ENCODE results near the gene ASB18.

The ASB18 gene

DNA sequence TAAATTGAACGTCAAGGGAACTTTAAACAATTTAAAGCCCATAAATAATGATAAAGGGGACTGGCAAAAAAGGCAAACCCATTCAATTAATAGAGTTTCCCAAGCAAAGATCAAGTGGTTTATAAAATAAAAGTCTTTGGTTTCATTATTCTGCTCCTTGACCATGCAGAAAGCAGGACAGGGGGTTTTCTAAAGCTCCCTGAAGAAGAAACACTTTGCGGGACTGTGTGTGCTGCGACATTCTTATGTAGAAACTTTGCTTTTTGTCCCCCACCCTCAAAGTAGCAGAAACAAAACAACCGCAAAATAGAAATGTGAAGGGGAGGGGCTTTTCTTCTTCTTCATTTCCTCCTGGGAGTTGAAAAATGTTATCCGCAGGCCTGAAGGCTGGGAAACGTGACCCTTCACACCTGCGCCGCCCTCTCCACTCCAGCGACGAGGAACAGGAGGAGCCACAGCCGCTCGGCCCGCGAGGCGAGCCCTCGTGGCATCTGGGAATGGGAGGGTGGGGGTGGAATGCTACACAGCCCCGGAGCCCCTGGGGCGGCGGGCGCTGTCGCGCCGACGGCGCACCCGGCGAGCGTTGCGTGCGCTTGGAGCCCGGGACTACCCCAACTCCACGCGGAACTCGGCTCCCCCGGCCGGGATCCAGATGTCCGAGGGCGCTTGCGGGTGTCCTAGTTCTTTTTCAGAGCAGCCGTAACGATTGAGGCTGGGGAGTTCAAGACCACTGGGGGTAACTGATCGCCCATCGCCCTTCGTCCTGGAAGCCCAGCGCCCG, 91.8 kb downstream of the ASB18 start:
- DNase-seq = no peak

DNA sequence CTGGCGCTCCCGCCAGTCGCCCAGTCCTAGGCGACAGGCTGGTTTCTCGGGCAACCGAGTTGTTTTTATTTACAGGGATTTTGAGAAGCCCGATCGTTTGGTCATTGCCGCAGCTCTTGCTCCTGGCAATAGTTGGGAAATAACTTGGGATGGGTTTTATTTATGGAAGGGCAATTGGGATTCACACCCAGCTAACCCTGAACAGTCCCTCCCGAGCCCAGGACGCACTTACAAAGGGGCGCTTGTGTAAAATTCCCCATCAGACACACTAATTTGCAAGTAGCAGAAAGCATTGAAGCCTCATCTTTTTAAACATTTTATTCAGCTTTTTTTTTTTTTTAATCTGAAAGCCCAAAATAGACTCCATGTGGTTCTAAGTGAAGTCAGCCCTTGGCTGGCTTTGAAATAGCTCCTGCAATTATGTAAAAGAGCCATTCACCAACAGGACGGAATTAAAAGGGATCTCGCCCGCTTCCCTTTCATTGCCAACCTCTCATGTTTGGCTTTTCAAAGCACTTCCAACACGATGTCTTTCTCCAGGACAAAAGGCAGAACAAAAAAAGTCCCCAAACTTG, 92.4 kb downstream of the ASB18 start:
- no peak for DNase-seq

DNA sequence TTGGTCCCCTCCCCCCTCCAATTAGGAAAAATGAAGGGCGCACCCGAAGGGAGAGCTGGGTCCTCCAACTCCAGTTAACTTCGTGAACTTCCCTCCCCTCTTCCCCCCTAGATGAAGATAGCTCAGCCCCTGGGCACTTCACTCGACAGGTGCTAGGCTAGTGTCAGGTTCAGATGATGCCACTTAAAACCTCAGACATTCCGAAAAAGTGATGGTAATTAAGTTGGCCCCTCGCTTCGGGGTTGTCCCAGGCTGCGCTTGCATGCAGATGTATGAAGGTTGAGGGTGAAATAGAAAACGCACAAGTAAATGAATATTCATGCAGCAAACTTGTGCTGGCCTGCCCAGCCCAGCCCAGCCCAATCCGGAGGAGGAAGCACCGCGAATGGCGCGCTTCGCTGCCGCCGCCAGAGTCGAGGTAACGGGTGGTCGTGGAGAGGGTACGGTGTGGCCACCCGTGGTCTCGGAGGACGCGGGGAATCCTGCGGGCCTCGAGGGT, 93.0 kb downstream of the ASB18 start:
- no peak for DNase-seq

DNA sequence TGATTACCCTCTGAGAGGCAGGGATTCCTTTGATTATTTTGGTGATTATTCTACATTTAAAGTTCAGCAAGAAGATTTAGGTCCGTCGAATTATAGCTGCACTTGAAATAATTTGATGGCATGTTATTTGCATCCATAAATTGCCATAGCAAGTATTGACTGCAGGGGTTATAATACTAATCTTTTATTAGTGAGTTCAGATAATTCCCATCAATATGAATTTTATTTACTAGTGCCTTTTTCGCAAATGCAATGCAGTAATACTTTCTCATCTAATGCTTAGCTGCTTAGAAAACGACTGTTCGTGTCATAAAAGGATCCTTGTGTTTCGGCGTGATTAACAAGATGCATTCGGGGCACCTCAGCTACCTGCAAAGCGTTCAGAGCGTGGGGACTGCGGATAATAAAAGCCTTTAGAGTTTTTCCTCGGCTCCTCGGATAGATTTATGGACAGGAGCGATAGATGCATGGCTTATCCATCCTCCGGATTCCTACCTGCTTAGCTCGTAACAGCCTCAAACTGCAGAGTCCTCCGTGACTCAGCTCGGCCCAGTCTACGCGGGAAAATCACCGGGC, 93.5 kb downstream of the ASB18 start:
- no peak for DNase-seq

DNA sequence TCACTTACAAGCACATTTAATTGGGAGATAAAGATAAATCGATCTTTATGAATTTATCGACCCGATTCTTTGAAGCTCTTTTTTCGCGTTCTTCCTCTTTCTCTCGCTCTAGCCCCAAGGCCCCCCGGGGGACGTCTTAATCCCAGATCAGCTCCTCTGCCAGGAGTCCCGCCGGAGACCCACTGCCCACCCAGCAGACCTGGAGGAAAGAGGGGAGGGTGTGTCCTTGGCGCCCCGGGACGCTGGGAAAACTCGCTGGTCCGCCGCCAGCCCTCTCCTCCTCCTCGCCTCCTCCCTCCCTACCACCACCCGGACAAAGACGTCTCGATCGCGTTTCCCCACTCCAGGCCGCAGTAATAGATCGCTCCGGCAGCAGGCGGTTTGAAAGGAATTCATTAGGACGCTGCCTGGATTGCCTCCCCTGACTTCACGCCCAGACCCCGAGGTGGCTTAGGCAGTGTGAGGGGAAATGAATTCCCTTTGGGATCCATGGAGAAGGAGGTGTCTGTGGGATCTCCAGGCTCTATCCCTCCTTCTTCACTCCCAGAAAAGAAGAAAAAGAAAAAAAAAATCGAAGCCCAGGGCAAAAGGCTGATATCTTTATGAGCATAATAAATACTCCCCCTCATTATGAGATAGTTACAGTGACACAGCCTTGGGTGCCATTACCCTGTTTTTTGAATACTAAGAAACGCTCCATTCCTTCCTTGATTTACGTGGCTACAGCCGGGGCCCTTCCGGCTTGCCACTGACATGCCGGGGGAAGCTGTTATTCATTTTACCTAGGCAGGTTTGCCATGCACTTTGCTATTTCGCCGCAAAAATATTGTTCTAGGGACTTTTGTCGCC, 94.2 kb downstream of the ASB18 start:
- no peak for DNase-seq

DNA sequence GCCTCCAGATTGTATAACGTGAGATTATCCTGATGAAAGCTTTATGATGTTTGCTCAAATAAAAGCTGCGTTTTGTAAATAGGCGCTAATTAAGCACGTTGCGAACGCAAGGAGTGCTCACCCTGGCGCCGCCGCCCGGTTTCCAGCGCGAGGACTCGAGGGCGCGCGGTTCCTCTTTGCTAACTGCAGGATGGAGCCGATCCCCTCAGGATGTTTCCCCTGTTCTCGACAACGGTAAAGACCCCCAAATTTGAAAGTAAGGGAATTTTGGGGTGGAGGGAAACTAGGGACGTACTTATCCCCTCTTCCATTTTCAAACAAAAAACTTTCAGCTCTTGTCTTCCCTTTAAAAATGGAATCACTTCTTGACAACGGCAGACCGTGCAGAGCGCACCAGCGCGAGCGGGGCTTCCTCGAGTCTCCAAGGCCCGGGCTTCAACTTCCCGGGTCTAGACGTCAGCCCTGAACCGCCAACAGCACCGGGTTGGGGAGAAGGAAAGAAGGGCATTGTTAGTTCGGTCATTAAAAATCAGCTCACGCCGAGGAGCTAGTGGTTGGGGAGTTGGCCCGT, 95.0 kb downstream of the ASB18 start:
- no peak for DNase-seq

DNA sequence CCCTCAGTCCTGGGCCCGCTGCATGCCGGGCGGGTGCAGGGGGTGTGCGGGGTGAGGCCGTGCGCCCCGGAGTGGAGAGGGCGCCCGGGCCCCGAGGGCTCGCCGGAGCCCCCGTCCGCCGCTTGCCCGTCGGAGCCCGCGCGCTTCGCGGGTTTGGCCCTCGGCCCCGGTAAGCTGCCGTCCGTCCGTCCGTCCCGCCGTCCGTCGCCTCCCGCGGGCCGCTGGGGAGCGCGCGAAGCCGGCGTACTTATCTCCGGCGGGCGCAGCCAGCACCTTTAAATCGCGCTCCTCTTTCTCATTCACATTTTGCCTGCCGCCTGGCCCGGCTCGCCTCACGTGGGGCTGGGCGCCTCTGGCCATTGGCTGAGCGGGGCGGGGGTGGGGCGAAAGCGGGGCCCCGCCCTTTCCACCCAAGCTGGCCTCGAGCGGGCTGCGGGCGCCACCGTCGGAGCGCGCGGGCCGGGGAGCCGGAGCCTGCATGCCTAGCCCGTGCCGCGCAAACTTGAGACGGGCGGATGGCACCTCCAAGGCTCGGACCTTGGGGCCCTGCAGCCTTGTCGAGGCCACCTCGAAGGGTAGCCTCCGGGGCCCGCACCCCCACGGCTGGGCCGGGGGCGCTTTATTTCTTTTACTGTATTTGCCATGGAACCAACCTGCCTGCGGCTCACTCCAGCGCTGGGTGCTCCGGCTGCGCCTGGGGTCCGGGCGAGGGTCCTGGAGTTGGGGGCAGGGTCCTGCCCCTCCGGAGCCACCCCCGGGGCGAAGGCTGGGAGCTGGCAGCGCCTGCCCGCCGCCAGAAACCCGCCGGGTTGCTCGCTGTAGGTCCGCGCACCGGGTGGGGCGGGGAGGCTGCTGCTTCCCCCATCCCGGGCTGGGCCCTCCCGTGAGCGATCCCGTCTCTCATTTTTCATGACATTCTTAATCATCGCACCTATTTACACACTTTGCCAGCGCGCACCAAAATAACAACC, 95.8 kb downstream of the ASB18 start, which contains the start of gene GBX2:
TSS of gene GBX2 (minus strand) at position 277 of the 971 bp plus-strand sequence. CDS start 415 bp downstream, outside the sequence.
- no peak for DNase-seq

DNA sequence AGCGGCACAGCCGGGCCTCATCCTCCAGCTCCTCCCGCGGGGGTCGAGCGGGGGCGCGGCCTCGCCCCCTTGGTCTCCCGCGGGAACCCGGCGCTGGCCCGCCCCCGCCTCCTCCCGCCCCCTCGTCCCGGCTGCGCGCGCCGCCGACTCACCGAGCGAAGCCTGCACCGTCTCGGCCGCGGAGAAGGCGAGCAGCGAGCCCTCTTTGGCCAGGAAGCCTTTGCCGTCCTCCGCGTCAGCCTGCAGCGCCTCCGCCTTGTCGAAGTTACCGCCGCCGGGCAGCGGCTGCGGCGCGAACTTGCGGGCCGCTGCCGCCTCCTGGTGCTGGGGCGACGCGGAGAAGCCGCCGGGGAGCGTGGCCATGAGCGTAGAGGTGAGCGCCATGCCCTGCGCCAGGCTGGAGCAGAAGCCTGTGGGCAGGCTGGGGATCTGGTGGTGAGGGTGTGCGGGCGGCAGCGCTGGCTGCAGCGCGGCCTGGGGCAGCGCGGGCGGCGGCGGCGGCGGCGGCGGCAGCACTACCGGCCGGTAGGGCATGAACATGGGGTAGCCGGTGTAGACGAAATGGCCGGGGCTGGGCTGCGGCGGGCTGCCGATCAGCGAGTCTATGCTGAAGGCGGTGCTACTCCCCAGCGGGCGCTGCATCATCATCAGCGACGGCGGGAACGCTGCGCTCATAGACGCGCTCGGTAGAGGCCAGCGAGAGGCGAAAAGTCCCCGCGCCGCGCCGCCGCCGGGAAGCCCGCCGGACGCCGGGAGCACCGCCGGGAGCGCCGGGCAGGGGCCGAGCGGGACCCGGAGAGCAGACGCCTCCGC, 96.7 kb downstream of the ASB18 start:
- no peak for DNase-seq

DNA sequence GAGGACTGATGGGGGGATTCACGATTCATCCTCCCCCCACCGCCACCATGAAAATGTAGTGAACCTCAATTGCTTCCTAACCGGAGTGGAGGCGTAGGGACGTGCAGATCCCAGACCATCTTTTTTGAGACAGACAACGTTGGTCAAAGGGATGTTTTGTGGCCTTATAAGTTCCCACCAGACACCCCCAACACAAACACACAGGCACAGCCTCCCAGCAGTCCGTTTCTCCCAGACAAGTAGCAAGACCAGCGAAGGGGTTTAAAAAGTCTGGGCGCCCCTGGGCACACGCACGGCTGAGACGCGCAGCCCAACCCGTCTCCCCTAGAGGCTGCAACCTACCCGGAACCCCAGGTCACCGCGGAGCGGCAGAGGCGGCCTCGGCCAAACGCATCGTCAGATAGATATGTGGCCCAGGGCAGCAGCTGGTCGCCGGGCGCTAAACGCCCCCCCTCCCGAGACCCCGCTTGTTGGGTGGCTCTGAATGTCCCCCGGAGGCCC, 97.4 kb downstream of the ASB18 start:
- no peak for DNase-seq

DNA sequence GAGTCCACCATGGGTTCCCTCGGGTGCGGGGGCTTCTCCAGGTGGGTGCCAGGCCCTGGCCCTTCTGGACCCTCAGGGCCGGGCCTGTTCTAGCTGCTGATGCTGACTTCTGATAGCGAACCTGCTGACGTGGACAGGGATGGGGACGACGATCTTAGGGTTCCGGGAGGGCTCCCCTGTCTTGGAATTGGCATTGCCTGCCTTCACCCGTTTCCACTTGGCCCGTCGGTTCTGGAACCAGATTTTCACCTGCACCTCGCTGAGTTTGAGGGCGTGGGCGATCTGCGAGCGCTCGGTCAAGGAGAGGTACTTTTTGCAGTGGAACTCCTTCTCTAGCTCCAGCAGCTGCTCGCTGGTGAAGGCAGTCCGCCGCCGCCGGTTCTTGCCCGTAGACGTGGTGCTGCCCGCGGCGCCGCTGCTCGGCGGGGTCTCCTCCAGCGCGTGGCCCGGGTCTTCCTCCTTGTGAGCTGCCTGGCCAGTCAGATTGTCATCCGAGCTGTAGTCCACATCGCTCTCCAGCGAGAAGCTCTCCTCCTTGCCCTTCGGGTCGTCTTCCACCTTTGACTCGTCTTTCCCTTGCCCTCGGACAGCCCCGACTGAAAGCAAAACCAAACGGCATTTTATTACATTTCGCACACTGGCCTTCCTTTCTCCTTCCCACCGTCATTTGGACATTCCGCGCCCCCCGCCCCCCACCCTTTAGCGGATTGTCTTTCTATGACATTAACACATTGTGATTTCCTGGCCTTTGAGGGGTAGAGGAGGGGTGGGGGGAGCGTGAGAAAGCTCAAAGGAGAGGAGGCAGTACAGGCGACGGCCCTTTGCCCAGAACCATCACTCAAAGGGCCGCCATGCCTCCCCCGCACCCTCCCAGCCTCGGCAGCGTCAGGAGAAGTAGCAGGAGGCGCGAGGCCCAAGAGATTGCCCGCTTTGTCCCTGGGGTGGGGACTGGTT, 98.1 kb downstream of the ASB18 start:
- no peak for DNase-seq

DNA sequence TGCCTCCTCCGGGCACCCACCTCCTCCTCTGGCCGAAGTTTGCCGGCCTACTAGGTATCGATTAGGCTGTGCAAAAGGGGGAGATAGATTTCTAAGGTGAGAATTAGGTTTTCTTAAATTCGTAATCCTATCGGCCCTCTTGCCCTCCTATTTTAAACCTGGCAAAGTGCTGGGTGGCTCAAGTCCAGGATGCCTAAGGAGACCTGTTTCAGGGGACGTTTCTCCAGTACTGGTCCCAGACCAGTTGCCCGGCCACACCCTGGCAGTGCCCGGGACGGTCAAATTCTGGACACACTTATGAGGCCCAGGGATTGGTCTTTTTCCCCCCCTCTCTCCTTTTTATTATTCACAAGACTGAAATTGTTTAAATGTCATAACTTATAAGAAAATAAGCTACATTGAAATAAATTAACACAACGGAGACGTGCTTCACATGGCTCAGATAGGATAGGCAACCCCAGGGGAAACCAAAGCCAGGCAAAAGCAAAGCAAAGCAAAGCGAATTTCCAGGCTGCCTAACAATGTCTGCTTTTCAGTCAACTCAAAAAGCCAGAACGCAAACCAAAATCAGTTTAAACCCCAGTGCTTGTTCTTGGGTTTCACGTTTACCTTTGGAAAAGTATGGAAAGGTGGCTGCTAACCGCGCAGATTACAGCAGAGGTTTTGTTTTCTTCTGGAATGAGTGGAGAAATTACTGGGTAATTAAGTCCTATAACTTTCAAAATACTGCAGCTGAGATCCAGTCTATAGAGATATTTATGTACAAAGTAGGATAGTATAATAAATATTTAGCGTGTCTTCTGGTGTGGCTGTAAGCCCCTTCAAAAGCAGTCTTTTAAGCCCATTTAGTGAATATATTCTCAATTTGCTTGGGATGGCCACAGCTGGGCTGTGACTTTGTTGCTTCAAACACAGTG, 99.0 kb downstream of the ASB18 start:
- DNase-seq = no peak

DNA sequence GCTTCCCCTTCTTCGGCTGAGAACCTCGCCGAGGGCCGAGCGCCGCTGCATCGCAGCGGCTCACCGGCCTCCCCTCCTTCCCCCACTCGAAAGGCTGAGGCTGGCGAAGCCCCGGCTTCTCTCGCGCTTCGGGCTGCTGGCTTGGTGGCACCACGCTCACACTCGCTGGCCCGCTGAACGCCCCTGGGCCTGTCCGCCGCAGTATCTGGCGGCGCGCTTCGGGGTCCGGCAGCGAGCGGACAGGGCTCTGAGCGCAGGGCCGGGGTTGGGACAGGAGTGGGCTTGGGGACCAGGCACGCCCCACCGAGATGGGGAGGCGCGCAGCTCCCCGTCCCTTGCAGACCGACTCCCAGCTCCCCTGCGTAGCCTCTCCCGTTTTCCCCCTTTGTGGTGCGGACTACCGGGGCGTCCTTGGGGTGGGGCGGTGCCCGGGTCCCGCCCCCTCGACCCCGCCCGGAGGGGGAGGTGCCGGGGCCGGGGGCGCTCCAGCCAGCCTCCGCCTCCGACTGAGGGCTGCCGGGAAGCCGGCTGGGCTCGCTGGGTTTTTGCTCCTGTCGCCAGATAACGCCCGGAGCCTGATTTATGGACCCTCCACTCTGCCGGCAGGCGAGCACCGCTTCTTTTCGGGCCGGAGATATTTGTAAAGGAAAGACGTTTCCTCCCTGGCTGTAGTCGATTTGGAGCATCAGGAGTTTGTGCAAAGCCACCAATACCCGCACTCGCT, 99.8 kb downstream of the ASB18 start:
- DNase-seq = no peak

DNA sequence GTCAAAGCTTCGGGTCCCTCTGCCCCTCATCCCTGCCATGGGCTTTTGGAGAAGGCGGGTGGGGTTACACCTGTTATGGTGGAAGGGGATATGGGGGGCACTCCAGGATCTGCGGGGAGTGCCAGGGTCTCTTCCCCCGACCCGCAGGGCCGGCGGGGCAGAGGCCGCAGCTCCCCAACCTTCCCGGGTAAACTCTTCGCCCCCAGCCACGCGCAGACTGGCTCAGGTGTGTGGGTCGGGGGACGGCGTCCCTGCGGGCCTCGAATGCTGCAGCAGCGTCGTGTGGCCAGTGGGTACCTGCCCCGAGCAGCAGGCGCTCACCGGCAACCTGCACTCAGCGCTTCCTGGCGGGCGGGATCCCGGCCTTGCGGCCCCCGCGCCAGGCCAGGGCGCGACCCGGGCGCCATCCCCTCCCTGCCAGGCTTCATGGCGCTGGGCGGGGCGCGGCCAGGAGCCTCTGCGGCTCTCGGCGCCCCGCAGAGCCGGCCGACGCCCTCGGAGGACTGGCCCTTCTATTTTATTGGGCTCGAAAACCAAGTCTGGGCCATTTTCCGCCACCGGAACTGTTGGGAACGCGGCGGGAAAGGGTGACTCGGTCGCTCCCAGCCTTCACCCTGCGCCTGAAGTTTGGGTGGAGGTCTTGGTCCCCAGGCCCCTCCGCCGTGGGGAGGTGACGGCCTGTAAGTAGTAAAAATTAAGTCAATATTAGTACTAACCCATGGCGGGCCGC, 100.6 kb downstream of the ASB18 start:
- no peak for DNase-seq

DNA sequence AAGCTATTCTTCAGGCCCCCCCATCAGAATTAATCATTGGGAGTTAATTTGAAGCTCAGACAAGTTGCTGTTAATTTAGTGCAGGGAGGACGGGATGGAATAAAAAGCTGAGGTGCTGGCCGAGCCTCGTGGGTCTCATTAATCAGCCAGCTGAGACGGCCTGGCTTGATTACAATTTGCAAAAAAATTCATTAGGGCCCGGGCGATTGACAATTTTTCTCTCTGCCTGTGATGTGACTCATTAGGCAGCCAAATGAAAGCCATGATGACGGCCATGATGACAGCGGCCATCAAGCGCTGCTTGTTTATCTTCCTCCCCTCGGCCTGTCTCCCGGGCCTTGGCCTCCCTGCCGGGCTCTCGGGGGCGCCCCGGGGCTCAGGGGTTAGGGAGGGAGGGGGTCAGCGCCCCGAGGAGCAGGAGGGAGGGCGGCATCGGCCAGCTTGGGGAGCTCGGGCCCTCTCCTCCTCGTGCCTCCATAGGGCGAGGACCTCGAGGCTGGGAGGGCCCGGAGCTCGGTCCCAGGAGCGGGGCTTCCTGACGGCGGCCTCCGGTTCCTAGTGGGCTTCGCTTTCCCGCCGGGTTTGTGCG, 101.2 kb downstream of the ASB18 start:
- no peak for DNase-seq

DNA sequence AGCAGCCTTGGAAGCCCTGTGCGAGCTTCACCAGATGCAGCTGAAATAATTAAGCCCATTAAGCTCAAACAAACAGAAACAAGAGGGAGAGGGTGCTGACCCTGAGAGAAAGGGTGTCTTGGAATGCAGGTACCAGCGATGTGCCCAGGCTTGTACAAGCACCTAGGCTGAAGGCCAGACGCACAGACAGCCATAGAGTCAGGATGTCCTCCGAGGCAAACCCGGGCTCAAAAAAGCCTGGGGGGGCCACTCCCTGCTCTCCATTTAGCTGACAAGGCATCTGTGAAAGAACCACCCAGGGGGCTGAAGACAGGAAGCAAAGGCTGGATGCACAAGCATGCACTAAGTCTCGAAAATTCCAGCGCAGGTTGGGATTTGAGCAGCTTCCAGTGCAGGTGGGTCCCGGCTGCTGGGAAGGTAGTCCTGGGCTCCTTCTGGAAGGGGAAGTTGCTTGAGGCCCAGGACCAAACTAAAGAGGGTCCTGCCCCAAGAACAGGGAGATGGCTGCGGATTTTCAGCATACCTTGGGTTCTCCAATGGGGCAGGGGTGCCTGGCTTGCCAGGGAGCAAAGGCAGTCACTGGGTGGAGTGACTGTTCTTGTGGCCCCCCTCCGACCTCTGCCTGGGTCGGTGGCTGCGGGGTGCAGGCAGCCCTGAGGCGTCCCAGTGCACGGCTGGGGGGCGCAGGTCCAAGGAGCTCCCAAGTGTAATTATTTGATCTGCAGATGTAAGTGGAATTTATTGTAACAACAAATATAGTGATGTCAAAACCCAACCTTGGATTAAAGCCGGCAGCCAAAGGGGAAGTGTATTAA, 102.0 kb downstream of the ASB18 start:
- DNase-seq = no peak
